ENCODE data around the gene CD79A.
"Not testable (repeated sequence)": the region's sequence is repeated elsewhere in the genome, so short reads cannot be mapped to it uniquely, and the experiment has no call there.

CD79A gene

DNA sequence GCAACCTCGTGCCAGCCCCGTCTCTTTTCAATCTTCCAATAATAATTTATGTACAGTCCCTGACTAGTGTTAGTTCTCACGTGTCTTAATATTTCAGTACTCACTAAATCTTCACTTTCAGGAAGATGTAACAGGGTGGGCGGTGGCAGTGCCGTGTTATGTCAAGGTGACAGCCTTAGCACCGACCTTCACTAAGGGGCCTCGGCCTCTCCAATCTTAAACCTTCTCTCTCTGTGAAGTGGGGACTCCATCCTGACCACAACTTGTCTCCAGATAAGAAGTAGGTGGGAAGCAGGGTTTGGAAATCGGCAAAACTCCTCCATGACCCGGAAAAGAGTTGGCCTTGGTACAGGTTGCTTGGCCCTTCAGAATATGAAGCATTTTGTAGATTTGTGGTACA lies 15.2 kb upstream of the CD79A start:
- no peak for DNase-seq (ENCODE audit: low read depth, low spot score)

DNA sequence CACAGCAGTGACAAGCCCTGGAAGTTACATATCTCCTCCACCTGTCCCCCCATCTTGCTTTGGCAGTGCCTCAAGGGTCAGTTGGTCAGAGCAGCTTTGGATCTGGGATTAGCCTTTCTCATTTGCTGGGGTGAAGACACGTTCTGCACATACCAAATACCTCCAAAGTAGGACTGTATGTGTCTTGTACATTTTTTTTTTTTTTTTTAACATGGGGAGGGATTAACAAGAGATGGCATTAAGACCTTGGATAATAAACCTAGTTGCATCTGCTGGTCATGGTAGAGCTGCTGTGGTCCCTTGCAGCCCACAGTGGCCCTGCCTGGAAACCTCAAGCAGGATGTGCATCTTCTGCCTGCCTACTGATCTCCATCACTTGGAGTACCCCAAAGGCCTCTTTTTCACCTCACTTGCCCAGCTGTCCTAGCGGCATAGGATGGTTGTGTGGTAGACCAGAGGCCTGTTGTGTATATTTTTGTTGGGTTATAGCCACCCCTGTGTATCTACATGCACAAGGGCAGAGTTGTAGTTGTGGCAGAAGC lies 14.6 kb upstream of the CD79A start:
- no peak overlapping the region for H3K4me3 ChIP-seq (ENCODE audit: low read length)
- no peak for DNase-seq (ENCODE audit: low read depth, low spot score)

More for the DNA sequence above, 15.2 kb upstream of the CD79A start:
- peak overlapping the region; percentile 82 for H3K4me3 ChIP-seq (ENCODE audit: low read length)

DNA sequence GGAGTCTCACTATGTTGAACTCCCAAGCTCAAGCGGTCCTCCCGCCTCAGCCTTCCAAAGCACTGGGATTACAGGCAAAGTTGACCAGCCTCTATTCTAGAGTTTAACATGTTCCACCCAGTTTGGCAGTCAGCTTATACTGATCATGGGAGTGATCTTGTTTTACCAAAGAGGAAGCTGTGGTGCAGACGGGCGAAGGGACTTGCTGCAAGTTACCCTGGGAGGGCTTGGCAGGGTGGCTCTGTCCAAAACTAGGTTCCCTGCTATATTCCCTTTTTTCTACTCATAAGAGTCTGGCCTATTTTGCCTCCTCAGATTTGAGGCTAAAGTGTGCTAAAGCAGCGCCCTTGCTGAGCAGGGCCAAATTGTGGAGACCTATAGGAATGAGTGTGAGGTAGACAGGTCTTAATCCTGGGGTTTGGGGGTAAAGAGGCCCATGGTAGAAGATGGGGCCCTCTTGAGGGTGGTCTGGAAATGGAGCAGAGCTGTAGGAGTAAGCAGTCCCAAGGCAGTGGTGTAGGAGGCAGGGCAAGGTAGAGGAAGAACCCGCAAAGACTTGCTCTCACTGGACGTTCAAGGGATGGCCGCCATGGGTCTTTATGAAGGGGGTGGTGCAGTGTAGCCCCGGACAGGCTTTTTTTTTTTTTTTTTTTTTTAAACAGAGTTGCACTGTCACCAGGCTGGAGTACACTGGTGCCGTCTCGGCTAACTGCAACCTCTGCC lies 13.7 kb upstream of the CD79A start:
- no peak for DNase-seq (ENCODE audit: low read depth, low spot score)
- no peak overlapping the region for H3K4me3 ChIP-seq (ENCODE audit: low read length)

DNA sequence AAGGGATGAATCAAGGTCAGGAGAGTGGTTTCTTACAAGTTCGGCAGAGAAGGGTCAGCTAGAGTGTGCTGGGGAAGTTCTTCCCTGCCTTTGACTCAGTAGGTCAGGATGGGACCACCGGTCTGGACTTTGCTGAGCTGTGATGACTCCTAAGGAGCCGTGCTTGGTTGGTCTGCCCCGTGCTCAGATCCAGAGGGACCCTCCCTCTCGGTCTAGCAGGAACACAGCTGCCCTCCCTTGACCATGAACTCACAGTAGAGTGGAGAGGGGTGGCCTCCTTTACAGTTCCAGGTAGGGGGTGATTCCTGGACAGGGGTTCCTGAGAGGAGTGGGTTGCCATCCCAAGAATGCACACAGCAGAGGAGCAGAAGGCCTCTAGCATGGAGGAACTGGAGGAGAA lies 12.7 kb upstream of the CD79A start:
- no peak overlapping the region for H3K4me3 ChIP-seq (ENCODE audit: low read length)

DNA sequence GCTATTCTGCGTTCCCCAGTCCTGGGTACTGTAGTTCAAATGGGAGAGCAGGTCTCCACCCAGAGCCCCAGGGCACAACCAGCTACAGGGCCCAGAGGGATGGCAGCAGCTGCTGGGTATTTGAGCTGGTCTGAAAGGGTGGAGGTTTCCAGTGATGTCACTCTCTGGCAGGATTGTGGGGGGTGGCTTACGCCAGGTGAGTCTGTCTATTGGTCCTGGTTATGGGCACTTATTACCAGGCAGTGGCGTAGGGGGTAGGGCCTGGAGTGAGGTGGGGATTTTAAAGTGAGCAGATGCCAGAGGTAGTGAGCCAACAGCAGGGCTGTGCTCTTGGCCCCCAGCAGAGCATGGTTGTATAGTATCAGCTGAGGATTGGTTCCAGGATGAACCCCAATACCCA lies 10.8 kb upstream of the CD79A start:
- no peak for DNase-seq (ENCODE audit: low read depth, low spot score)
- no peak overlapping the region for H3K4me3 ChIP-seq (ENCODE audit: low read length)

More for the DNA sequence above, 12.7 kb upstream of the CD79A start:
- no peak for DNase-seq (ENCODE audit: low read depth, low spot score)

DNA sequence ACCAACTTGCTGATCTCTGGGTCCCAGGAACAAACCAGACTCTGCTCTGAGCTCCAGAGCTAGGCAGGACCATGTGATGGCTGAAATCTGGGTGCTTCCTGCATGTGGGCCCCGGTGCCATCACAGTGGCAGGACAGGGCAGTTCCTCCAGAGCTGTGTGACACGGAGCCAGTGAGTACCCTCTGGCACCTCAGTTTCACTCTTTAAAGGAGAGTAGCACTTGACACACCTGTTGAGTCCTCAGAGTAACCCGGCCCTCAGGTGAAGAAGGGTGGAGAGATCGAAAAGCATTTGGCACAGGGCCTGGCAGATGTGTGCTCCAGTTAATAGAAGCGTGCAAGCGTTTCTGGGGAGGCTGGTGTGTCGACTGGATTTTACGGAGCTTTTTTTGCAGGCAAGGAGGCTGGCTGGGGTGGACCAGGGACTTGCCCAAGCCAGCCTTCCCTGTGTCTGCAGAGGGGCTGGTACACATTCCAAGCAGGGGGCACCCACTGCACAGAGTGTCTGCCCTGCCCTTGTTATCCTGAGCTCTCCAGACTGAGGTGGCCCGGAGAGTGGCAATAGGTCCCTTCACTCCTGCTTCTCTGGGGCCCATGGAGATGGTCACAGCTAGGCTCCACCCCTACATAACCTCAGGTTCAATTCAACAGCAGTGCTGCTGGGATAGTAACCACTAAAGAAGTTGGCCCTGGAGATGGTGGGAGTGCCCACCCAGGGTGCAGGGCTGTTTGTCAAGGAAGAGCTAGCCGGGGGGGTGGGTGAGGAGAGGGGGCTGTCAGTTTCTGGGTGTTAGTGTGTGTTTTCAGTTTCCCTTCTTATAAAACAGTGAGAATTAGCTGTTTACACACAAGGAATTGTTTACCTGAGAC lies 8.7 kb upstream of the CD79A start:
- DNase-seq (ENCODE audit: low read depth, low spot score): no peak
- no peak overlapping the region for H3K4me3 ChIP-seq (ENCODE audit: low read length)

DNA sequence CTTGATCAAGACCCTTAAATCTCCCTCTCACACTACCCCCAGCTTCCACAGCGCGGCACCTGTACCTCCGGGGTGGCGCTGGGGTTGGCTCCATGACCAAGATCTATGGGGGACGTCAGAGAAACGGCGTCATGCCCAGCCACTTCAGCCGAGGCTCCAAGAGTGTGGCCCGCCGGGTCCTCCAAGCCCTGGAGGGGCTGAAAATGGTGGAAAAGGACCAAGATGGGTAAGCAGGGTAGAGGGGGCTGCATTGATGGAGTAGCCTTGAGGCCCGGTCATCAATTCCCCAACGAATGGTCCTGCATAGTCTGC lies 8.1 kb upstream of the CD79A start:
- DNase-seq (ENCODE audit: low read depth, low spot score): no peak
- H3K4me3 ChIP-seq (ENCODE audit: low read length): no peak overlapping the region

DNA sequence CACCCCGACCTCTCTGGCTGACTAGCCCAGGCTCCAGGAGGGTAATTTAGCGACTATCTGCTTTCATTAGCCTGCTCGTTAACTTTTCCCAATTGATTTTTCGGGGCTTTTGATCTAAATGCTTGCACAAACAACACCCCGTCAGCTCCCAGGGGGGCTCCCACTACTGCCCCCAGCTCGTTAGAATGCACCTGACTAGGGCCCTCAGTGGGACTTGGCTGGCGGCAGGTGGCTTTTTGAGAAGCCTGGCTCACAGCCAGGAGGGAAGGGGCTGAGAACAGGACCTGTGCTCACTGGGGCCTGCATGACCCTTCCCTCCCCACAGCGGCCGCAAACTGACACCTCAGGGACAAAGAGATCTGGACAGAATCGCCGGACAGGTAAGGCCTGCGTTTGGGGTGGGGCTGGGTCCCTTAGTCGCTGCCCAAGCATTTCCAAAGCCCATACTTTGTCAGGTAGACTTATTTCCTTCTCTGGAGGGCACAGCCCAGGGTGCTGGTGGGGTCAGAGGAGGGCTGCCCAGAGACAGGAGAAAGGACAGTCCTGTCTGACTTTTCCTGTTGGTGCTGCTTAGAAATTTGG lies 7.6 kb upstream of the CD79A start:
- DNase-seq (ENCODE audit: low read depth, low spot score): no peak
- H3K4me3 ChIP-seq (ENCODE audit: low read length): no peak overlapping the region

DNA sequence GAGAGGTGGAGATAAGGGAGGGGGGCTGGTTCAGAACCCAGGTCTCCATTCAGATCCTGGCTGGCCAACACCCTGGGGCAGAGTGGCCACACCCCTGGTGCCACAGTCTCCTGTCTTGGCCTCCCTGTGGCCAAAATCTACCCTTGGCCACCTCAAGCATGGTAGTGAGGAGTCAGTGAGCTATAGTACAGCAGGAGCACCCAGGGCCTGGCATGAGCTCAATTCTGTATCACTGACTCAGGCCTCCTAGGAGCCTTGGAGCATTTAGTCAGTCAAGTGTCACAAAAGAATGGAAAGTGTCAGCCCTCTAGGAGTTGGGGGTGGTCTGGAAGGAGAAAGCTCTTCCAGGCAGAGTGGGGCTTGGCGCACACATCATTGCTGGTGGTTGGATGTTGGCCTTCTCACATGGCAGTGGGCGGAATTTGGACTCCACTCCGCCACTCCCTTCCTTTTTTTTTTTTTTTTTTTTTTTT lies 6.6 kb upstream of the CD79A start:
- DNase-seq (ENCODE audit: low read depth, low spot score): no peak
- no peak overlapping the region for H3K4me3 ChIP-seq (ENCODE audit: low read length)

DNA sequence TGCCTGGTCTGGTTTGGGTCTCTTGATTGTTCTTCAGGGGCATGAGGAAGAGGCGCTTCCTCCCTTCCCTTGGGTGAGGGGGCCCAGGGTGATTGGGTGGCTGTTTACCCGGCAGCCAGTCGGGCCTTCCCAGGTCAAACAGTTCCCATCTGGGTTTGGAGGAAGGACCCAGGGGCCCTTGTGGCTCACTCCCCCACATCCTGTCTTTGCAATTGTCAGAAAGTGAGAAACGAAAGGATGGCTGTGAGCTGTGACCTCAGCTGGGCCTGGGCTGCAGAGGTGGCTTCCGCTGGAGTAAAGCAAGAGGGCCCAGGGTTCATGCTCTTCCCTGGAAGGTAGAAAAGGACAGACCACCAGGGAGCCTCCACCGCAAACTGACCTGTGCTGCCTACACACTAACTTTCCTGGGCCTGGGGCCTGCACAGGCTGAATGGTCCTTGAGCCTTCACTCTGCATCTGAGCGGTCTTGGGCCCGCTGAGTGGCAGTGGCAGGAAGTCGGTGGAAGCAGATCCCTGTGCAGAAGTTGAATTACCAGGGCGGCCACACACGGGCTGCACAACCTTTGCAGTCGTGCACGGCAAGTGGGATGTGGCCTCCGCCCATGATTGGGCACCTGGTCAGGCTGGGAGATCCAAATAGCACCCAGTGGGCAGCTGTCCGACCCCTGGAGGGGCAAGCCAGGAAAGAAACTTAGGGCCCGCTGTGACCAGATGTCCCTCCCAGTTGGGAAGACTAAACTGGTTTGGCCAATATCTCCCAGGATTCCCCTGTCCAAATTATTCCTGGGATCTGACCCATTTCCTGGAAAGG lies 5.3 kb upstream of the CD79A start:
- H3K4me3 ChIP-seq (ENCODE audit: low read length): no peak overlapping the region; the same call in 1 of the 2 replicates
- DNase-seq (ENCODE audit: low read depth, low spot score): peak; percentile 89

DNA sequence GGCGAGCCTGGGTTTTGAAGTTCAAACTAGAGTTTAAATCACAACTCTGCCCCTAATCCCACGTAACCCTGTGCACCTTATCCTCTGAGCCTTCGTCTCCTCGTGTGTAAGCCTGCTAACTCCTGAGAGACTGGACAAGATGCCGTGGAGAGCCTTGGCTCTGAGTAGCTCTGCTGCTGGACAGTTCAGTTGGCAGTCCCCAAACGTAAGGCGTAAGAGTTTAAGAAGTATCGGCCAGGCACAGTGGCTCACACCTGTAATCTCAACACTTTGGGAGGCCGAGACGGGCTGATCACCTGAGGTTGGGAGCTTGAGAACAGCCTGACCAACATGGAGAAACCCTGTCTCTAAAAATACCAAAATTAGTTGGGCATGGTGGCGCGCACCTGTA lies 4.7 kb upstream of the CD79A start:
- no peak overlapping the region for H3K4me3 ChIP-seq (ENCODE audit: low read length)
- DNase-seq (ENCODE audit: low read depth, low spot score): no peak

DNA sequence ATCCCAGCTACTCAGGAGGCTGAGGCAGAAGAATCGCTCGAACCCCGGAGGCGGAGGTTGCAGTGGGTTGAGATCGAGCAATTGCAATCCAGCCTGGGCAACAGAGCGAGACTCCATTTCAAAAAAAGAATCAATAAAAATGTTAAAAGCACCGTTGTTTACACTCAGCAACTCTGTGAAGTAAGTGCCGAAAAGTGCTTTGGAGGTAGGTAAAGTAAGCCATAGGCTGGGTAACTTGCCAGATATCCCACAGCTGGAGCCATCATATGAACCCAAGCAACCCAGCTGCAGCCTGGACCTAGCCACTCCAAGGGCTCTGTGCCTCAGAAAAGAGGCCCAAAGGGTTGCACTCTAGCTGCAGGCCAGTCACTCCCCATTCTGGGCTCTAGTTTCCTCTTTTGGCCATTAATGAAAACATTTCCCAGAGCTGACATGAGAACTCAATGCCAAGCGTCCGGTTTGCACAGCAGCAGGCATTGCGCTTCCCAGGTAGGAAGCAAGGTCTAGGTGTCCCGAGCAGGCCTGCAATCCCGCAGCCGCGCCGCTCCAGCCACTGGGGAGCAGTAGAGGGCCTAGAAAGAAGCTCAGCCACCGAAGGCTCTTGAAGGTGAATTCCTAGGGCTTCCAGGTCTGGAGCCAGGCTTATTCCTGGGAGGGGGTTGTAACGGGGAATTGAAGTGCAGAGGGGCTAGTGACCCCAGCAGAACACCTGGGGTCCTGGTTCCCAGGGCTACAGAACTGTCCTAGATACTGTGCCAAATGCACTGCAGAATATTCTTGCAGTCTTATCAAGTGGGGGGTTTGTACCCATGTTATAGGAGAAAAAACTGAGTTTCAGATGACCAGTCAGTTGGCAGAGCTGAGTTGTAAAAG lies 4.1 kb upstream of the CD79A start:
- no peak overlapping the region for H3K4me3 ChIP-seq (ENCODE audit: low read length)
- no peak for DNase-seq (ENCODE audit: low read depth, low spot score)

DNA sequence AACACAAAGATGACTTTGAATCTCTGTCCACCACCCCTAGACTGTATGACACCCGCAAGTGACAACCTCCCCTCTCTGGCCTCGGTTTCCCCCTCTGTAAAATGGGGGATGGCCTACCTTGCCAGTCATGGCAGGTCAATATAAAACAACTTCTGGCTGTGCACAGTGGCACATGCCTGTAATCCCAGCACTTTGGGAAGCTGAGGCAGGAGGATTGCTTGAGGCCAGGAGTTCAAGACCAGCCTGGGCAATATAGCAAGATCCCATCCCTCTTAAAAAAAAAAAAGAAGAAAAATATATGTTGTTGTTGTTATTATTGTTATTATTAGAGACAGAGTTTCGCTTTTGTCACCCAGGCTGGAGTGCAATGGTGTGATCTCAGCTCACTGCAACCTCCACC lies 1.1 kb upstream of the CD79A start:
- not testable (repeated sequence) for H3K4me3 ChIP-seq (ENCODE audit: low read length); DNase-seq (ENCODE audit: low read depth, low spot score)

DNA sequence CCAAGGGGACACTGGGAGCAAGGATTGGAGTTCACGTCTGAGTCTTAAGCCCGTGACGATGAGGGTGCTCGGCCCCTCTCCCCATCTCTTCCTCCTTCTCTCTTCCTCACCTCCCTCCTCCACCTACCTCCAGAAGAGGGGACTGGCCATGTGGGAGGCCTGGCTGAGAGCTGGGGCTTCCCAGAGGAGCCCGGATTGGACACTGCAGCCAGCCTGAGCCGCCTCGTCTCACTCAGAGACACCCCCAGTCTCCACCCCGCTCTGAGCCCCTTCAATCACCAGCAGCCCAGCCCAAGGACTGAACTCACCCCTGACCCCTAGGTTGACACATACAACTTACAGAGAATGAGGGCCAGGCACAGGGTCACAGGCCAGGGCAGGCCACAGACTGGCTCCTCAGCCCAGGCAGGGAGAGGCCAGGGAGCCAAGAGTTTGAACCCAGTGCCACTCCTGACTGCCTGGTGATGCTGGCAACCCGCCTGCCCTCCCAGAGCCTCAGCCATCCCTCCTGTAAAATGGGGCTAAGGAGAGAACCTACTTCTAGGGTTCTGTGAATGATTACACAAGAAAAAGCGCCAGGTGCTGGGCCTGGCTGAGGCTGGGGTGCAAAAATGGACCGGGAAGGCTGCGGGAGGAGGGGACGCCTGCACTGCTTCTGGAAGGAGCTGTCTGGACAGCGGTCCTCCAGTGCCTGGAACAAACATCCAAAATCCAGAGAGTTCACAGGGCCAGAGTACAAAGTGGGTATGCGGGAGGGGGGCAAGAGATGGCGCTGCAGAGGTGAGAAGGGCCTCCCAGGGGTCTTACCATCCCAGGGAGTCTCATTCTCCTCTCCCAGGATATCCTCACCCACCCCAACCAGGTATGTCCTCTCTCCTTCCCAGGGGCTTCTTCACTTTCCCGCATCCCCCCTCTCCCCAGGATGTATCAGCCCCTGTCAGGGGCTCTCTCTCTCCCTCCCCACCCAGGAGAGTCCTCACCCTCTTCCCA lies 1.1 kb downstream of the CD79A start:
- H3K4me3 ChIP-seq (ENCODE audit: low read length): peak overlapping the region; percentile 46; the same call in 1 of the 2 replicates
- no peak for DNase-seq (ENCODE audit: low read depth, low spot score)

DNA sequence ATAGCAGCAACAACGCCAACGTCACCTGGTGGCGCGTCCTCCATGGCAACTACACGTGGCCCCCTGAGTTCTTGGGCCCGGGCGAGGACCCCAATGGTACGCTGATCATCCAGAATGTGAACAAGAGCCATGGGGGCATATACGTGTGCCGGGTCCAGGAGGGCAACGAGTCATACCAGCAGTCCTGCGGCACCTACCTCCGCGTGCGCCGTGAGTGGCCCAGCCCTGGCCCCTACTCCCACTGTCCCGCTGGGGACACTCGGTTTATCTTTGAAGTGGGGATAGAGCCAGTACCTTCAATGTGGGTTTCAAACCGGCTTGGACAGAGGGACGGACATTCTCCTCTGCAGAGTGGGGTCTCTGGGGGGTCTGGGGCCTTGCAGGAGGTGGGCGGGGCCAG lies 2.0 kb downstream of the CD79A start:
- no peak overlapping the region for H3K4me3 ChIP-seq (ENCODE audit: low read length)
- DNase-seq (ENCODE audit: low read depth, low spot score): no peak

DNA sequence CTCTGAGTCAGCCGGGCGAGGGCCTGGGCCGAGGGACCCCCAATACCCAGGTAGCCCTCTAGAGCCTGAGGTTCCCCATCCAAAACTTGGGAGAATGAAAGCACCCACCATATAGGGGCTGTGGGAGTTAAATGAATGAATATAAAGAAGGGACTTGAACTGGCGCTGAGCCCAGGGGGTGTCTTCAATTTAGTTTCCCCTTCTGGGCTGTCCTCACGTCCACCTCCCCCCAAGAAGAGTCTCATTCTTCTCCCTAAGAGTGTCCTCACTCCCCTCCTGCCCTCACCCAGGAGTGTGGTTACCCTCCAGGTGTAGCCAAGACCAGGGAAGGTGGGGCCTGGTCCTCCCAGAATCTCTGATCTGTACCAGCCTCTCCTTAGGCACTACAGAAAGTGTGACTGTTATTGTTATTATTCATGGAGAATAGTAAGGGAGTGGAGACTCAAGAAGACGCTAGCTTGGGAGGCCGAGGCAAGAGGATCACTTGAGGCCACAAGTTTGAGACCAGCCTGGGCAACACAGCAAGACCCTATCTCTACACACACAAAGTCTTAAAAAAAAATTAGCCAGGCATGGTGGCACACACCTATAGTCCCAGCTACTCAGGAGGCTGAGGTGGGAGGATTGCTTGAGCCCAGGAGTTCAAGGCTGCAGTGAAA lies 2.7 kb downstream of the CD79A start:
- H3K4me3 ChIP-seq (ENCODE audit: low read length): no peak overlapping the region
- DNase-seq (ENCODE audit: low read depth, low spot score): no peak

DNA sequence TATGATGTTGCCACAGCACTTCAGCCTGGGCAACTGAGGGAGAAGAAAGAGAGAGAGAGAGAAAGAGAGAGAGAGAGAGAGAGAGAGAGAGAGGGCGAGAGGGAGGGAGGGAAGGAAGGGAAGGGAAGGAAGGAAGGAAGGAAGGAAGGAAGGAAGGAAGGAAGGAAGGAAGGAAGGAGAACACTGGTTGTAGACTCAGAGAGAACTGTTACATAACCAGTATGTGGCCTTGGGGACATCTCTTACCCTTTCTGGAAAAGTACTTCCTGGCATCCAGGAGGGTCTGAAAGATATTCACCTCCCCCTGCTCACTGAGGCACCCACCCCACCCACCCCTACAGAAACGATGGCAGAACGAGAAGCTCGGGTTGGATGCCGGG lies 3.2 kb downstream of the CD79A start:
- no peak overlapping the region for H3K4me3 ChIP-seq (ENCODE audit: low read length)
- no peak for DNase-seq (ENCODE audit: low read depth, low spot score)
